T-helper 2 cell treated with Interferon-gamma antibody and Interleukin-4, amounts not matched to agents 100 ng/mL and 5 ng/mL, for 36 hours (primary cell): ENCODE results near the gene CARD9. TPM values are rescaled to one million over a fixed set of nuclear protein-coding genes. Genes with fewer than 3 reads are reported as not detected.

Experiments
- intact Hi-C: fragments of 100-400 bp; cut with micrococcal nuclease; formaldehyde crosslinking; loops from one replicate; pipeline ENCODE4 v1.15.1; 2023
- total RNA-seq: library from RNA; stranded (reverse); gene quantifications from 2 replicates; pipeline ENCODE4 v1.2.3, GENCODE V29; 2022

The CARD9 gene
- total RNA-seq, 1 donor from 2014 or later, result 3.8 TPM

DNA sequence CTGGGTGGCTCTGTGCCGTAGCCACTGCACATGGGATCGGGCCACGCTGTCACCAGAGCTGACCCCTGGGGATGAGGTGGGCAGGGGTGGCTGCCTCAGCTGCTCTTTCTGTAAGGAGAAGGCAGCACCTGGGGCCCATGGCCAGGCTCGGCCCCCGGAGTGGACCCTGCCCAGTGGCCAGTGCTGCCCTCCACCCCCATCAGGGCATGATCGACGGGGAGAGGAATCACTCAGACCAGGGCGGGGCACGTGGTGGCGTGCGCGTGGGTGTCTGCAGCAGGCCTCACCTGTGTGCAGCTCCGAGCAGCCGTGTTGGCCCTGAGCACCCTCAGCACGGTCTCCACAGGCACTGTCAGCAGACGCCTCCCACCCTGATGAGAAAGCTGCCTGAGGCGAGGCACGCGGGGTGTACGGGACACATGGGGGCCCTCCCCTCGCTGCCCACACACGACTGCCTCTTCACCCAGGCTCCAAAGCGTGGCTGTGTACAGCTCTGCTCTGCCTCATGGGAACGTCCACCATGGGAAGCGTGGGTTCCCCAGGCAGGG is 8.6 kb upstream of the CARD9 start:
- intact Hi-C loops, result no loop called here

DNA sequence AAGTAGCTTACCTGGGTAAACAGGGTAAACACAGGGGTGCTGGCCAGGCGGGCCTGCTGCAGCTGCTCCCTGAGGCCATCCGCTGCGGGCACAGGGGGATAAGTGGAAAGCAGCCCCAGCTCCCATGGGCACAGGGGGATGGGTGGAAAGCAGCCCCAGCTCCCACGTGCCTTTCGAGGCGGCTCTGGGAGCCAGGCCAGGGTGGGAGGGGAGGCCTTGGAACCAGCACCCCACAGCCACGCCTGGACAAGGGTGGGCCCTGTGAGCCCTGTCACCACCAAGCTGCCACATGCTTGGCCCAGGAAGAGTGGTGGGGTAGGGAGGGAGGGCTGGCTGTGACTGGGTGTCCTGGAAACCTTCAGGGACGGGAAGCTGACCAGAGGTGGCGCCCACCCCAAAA is 7.8 kb upstream of the CARD9 start:
- intact Hi-C loops, result no loop called here

DNA sequence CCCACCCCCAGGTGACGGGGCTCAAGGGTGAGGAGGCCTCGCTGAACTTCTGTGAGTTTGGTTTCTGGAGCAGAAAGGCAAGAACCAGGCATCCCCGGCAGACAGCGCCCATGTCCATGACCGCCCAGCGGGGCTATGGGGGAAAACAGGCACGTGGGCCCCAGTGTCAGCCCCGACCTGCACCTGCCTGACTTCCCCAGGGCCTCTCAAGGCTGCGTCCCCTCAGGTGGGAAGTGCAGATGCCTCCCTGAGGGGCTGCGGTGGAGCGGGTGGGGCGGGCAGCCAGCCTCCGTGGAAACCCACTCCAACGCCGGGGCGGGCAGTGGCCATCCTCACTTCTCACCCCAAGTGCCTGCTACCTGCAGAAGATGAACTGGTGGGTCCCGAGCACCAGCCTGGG is 6.9 kb upstream of the CARD9 start:
- intact Hi-C loops, result no loop called here

DNA sequence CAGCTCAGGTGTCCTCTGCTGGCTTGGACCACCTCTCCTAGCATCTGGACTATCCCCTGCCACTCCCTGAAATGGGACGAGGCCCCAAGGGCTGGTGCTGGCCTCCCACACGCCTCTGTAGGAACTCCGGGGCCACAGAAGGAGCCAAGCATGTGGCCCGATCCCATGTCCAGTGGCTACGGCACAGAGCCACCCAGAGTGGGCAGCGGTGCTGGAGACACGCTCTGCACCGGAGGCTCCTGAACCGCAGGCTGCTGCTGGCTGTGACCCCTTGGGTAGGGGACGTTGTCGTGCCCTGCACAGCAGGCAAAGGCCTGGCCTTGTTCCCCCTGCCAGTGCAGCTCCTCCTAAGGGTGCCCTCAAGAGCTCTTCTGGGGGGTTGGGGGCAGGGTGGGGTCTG is 6.4 kb upstream of the CARD9 start:
- intact Hi-C loops, result no loop called here

DNA sequence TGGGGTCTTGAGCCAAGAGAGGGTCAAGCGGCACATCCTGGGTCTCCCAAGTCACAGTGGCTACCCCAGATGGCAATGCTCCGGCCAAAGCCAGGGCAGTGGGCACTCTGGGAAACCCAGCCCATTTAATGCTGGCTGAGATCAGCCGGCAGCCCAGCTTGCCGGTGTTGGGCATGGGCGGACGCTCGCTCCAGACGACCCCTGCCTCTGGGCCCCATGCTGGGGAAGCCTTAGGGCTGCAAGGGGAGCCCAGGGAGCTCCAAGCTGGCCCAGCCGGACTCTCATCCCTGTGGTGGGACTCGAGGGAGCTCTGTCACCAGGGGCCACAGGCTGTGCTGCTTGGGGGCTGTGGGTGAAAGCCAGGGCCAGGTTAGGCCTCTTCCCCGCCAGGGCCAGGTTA is 5.9 kb upstream of the CARD9 start:
- intact Hi-C loops, result no loop called here

DNA sequence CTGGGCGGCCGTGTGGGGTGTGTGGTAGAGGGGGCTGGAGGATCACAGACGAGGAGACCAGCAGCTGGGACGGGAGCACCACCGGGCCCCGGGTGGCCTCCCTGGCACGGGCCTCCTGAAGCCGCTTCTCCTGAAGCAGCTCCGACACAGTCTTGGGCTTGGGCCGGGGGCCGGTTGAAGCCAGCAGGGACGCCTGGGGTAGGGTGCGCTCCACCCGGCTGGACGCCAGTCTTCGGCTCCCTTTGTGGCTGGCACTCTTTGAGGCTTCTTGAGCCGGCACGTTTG is 5.5 kb upstream of the CARD9 start:
- intact Hi-C loops, result no loop called here

DNA sequence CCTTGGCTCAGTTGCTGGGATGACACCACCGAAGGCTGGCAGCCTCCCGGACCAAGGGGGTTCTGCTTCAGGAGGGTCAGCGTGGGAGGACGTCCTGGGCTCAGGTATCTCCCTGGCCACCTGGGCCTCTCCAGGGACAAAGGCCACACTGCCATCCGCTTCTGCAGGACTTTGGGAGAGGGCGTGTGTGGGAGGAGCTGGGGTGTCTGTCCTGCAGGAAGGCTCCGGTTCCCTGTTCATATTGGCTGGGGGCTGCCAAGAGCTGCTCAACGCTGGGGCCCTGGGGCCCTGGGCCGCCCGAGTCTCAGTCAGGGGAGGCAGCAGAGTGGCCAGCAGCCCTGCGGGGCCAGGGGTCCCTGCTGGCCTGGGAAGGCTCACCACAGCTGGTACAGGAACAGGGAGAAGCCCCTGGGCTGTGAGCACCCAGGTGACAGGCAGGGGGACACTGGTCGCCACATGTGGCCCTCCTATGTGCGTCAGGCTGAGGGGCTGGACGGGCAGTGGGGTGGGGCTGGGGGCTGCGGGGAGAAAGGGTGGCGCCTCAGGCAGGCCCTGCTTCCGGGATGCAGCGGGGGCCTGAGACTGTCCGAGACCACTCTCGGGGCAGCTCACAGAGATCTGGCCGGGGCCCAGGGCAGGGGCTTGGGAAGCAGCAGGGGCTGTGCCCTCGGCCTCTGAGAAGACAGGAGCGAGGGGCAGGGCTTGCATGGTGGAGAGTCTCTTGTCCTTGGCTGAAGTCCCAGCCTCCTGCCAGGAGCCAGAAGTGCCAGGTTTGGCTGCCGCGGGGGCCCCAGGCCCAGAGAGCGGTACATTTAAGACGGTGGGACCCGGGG is 4.9 kb upstream of the CARD9 start:
- intact Hi-C loops, result no loop called here

DNA sequence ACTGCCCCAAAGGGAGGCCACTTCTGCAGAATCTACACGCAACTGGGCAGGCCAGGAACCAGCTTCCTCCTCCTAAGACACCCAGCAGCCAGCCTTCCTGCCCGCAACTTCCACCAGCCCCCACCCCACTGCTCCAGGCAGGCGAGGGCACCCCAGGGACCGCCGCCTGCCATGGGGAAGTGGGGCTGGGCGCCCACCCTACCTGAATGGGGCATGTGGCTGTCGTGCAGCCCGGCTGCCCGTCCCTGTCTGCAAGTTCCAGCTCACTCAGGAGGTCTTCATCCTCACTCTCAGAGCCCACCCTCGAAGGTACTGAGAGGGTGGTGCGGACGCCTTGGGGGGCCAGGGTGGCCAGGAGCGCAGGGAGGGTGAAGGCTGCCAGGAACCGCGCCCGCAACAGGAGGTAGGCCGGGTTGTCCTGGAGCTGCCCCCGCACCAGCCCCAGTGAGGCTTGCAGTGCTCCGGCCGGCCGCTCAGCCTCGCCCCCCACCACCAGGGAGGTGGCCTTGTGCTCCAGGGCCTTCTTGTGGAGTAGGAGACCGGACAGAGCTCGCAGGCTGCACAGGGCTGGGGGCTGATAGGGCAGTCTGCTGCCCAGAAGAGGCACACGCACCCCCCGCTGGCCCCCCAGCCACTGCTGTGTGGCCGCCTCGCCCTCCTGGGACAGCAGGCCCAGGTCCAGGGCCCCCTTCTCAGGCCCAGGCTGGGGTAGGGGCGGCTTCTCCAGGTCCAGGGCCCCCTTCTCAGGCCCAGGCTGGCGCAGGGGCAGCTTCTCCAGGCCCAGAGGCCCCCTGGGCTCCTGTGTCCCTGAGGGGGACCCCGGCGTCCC is 4.1 kb upstream of the CARD9 start:
- intact Hi-C loops, result no loop called here

DNA sequence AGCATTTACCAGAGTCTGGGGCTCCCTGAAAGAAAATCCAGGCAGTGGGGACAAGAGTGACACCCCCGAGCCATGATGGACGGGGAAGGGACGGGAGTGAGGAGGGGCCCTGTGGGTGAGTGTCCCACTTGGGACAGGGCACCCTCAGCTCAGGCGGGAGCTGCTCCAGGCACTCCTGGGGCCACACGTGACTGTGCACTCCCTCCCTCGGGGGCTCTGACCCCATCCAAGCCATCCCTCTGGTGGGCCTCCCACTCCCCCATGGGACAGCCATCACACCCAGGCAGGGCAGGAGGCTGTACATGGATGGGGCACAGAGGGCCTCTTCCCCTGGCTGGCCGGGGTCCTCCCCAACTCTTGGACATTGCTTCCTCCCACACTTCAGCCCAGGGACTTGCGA is 3.0 kb upstream of the CARD9 start:
- intact Hi-C loops, result no loop called here

DNA sequence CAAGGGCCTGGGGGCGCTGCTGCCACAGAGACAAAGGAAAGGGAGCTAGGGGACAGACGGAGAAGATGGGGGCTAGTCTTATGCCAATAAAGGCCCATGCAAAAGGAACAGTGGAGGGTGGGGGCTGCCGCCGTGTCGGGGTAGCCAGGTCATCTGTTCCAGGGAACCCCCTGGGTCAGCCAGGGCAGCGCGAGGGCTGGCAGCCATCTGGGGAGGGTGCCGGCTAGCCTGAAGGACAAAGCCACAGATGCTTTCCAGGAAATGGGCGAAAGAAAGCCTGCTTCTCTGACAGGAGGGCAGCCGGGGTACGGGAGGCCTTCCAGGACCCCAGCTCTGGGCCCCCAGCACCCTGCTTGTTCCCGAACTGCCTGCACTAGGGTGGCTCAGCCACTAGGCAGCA is 1.6 kb upstream of the CARD9 start:
- intact Hi-C loops, result no loop called here

DNA sequence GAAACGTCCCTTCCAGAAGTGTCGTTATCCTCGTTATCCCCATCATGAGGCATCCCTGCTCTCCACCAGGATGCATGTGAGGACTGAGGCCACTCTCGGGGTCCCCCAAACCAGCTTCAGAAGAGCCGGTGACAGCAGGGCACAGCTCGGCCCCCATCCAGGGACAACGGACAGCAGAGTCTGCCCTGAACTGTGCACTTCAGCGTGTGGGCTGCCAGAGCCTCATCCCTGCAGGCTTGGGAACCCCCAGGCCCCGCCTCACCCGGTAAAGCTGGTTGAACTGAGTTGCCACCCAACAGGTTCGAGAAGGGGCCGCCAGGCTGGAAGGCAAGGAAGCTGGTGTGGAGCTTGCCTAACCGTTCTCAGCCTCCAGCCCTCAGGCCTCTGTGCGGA is 710 bp upstream of the CARD9 start:
- intact Hi-C loops, result no loop called here

DNA sequence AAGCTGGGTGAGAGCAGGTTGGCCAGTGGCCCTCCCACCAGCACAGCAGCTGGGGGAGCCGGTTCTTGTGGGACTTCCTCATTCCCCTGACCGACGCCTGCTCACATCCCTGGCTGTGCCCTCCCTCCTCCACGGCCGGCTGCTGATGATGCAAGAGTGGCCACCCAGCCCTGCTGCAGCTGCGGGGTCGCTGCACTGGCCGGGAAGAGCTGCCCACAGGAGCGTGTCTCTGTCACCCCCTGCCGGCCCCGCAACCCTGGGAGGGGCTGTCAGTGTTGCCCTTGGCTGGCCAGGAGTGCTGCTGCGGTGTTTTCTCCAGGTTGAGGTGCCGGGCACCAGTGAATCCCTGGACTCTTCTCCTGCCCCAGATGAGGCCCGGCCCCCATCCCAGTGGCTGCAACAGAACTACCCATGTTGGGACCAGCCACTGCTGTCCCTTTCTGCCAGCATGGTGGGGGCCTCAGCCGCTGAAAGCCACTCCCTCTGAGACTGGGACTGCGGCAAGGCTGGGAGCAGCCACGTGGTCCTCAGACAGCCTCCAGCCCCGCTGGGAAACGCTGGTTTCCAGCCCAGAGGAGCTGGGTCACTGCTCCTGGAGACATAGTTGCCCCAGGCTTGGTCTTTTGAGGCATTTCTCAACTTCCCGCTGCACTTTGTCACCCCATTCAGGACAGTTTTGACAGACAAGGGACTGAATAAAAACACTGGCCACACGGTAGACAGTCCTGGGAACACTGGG is 739 bp downstream of the CARD9 start:
- intact Hi-C loops, result no loop called here

DNA sequence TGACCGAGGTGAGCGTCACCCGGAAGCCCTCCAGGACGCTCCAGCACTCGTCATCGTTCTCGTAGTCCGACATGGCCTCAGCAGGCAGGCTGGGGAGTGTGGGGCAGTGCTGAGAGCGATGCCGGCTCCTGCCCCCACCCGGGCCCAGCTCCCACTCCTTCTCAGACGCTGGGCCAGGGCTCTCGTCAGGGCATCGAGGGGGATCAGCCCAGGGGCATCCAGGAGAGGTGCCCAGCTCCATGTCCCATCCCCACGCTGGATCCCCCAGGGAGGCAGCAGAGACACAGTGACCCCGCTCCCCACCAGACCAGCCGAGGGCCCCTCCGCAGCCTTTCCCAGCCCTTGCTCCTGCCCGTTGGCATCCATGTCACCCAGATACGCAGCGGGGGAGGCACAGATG is 1.5 kb downstream of the CARD9 start:
- intact Hi-C loops, result no loop called here

DNA sequence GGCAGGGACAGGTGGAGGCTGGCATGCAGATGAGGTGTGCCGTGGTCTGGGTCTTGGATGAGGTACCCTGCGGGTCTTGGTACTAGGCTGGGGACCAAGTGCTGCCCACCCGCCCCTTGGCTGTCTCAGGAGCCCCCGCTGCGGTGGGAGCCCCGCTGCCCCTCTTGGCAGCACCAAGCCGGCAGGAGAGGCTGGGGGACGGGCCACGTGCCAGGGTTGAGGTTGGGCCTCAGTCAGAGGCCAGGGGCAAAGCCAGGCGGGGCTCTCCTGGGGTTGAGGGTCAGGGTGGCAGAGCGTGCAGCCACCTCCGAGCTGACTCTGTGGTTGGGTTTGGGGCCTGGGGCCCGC is 2.0 kb downstream of the CARD9 start:
- intact Hi-C loops, result no loop called here

DNA sequence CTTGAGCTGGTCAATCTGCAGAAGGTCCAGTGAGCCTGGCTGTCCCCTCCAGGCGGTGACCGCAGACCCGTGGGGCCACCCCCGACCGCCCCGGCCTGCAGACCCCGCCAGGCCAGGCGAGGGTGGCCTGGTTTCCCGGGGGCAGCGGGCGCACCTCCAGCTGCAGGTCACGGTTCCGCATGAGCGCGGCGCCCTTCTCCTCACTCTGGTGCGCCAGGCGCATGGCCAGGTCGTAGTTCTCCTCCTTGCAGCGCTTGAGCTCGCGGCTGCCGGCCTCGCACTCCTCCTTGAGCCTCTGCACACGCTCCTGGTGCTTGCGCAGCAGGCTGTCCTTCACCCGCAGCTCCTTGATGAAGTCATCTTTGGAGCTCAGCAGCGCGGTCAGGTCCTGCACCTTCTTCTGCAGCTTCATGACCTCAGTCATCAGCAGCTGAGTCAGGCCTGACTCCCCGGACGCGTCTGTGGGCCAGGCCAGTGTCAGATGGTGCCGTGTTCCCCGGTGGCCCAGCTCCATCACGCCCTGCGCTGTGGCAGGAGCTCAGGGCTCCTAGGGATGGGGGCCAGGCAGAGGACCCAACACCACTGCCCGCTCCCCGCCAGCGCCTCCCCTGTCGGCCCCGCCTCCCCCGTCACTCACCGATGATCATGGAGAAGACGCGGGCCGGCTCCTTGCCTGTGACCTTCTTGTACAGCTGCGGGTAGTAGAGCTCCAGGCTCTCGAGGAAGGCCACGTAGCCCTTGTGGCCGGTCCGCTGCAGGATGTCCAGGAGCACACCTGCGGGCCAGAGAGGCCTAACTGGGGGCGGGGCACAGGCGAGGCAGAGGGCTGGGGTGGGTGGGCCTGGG is 2.6 kb downstream of the CARD9 start:
- intact Hi-C loops, result no loop called here

DNA sequence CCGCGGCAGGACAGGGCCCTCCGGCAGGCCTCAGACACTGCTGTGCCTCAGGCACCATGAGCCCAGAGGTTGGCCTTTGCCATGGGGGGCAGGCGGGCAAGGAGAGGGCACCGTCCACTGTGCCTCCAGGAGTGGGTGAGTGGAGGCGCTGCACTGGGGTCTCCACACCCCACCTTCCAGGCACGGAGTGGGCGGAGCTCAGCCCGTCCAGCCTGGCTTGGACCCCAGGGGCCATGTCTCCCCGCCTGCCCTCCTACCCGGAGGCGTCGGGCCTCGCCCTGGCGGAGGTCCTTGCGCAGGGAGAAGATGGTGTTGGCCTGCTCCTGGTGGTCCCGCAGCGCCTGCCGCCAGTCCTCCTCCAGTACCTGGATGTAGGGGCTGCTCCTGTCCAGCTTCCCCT is 3.4 kb downstream of the CARD9 start:
- intact Hi-C loops, result no loop called here

DNA sequence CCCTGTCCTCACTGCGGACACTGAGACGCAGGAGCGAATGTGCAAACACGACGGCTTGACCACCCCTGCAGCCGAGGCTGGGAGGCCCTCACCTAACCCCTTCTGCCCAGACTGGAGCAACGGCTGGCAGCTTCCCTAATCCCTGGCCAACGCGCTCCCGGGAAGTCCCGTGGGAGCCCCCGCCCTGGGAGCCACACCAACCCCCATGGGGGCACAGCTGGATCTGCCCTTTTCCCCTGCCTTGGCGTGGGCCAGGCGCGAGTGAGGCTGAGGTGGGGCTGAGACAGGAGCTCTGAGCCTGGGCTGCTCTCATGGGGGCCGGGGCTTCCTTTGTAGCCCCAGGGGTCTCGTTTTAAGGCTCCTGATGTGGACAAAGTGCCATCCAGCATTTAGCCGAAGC is 5.3 kb downstream of the CARD9 start:
- intact Hi-C loops, result no loop called here

DNA sequence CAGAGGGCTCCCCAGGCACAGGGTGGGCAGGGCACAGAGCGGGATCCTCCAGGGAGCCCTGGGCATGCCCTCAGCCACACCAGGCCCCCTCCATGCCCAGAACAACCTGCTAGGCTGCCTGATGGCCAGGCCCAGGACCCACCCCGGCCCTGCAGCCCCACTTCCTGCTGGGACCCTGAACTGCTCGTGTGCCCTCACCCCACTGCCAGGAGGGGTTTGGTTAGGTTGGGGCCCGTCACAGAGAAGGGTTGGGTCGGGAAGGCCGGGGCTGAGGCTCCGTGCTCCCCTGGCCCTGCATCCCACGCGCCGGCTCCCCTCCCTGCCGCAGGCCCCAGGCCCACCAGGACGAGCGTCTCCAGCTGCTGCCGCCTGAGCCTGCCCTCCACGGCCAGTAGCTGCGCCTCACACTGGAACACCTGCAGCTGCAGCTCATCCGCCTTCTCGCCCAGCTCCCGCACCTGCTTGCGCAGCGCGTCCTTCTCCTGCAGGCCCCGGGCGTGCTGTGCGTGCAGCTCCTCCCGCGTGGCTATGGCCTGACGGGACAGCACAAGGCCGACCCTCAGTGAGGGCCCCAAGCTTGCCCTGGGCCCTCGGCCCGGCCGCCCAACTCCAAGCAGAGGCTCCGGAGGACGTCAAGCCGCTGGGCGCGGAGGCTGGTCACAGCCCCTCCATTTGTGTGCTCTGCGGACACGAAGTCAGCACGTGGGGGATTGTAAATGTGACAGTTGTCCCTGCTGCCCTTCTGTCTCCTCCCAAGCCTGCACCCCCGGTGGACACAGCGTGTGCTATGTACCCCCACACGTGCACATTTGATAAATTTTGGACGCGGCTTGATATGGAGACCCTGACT is 5.9 kb downstream of the CARD9 start:
- intact Hi-C loops, result no loop called here

DNA sequence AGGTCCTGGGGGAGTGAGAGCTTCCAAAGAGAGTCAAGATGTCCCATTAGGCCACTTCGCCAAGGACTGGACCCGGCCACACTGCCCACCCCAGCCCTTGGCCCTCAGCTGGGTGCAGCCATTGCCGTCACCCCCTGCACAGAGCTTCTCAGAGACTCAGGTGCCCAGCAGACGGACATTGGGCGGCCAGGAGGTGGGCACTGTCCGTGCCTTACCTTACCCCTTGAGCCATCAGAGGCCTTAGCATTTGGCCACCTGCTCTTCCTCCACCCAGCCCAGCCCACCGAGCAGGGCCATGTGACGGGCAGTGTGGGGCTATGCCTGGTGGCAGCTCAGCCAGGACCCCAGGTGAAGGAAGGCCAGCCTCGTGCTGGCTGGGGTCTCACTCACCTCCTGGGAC is 6.6 kb downstream of the CARD9 start:
- intact Hi-C loops, result no loop called here

DNA sequence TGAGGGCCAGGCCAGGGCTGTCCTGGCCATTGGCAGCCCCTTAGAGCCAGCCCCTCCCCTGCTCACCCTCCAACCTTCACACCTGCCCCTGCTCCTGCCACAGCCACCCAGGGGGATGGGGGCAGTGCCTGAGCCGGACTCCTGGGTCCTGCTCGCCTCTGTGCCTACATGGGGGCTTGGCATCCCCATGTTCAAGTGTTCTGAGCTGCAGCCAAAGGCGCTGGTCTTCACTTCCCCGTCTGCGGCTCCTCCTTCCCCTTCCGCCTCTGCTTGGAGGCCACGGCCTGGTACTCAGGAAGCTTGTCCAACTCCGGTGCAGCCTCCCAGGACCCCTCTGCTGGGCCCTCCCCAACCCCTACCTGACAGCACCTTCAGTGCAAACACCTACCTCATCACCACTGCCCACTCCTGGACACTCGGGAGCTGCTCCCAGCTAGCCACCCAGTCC is 7.7 kb downstream of the CARD9 start:
- intact Hi-C loops, result no loop called here
